Activated T-cell treated with anti-CD3 and anti-CD28 coated beads for 4 hours (primary cell): ENCODE results near the gene NTSR1.
A peak's percentile ranks its signal among the peaks of the same experiment; 100 is the strongest.

Source experiments
- DNase-seq: peaks from one replicate; pipeline ENCODE4 v3.0.0-alpha.2; 2020

NTSR1 gene

DNA sequence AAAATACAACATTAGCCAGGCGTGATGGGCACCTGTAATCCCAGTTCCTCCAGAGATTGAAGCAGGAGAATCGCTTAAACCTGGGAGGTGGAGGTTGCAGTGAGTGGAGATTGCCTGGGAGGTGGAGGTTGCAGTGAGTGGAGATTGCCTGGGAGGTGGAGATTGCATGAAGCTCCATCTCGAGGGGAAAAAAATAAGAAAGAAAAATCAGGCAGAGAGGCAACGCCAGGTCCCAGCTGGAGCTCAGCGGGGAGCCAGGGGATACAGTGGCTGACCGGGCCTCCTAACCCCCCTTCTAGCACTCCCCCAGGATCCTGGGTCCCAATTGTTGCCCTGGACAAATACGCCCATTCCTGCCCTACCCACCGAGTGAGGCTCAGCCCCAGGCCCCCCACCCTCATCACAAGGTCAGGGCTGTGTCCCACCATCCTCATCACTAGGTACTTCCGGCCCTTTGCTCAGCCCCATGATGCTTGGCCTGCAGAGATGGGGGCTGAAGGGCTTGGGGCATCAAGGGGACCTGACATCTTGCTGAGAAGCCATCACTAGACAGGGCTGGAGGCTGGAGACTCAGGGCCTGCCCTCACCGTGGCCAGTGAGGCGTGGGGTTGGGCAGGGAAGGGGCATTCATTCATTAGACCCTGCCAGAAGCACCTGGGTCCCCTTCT is 97.9 kb downstream of the NTSR1 start:
- DNase-seq = no peak

DNA sequence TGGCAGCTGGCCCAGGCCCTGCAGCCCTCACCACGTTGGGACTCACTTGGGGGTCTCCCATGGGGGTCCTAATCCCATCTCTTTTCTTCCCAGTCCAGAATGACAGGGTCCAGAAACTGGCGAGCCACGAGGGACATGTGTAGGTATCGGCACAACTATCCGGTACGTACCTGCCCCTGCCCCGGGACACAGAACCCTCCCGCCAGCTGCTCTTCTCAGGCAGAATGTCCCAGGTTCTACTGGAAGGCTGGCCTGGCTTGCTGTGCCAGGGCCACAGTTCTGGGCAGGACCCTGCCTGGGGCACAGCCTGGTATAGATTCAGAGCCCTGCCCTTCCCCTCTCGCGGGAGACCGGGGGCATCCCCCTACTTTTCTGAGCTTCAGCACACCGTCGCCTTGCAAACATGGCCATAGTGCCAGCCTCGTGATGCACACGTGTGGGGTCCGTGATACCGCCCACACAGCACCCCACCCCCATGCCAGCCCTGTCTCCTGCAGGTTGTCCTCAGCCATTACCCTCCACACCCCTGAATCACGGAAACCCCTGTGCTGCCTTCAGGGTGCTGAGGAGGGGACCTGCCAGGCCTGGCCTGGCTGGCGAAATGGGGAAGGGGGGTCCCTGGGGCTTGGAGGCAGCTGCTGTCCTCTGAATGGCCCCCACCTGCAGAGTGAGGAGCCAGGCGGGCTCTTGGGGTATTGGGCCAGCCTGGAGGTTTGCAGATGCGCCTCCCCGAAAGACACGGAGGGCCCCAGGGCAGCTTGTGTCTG is 99.0 kb downstream of the NTSR1 start:
- DNase-seq = no peak

DNA sequence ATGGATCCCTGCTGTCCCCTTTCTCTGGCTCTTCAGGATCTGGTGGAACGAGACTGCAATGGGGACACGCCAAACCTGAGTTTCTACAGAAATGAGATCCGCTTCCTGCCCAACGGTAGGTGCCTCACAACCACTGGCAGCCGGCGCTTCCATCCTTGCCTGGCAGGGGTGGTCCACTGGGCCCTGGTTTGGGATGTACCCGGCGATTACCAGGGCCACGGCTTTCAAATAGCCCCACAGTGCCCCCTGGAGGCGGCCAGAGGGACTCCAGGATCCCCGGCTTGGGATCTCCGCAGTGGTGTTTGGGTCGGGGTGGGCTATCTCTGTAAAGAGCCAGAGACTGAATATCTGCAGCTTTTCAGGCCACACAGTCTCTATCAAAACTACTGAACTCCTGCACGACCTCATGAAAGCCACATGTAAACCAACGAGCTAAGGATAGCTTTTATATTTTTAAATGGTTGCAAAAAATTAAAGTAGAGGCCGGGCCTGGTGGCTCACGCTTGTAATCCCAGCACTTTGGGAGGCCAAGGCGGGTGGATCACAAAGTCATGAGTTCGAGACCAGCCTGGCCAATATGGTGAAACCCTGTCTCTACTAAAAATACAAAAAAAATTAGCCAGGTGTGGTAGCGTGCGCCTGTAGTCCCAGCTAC is 99.7 kb downstream of the NTSR1 start:
- peak; percentile 71 for DNase-seq

DNA sequence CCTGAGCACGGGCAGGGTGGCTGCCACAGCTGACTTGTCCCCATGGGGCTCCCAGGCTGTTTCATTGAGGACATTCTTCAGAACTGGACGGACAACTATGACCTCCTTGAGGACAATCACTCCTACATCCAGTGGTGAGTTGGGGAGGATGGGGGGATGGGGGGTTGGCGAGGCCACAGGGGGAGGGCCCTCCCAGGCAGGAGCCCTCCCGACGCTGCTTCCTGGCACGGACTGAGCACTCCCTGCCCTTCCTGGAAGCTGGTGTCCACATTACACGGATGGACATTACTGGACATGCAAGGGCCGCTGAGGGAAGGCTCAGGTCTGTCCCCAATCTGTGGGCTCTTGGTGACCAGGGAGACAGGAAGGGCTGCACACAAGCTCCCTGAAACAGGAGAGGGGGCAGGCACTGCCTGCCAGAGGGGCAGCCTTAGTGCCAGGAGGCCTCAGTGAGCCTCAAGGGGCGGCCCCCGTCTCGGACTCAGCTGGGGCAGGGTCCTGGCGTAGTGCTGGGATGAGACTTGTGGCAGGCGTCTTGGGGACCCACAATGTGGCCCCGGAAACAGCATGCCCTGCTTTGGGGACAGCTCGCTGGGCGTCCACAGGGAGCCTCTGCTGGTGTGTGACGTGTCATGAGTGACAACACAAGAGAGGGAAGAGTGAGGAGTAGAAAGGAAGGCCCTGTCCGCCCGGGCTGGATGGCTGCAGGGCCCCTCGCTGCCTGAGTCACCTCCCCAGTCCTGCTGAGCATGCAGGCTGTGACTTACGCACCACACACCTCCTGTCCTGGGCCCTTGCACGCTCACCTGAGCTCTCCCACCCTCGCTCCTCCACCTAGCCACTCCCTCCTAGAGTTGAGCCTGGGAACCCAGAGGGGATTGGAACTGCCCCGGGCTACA is 101.1 kb downstream of the NTSR1 start:
- no peak for DNase-seq

DNA sequence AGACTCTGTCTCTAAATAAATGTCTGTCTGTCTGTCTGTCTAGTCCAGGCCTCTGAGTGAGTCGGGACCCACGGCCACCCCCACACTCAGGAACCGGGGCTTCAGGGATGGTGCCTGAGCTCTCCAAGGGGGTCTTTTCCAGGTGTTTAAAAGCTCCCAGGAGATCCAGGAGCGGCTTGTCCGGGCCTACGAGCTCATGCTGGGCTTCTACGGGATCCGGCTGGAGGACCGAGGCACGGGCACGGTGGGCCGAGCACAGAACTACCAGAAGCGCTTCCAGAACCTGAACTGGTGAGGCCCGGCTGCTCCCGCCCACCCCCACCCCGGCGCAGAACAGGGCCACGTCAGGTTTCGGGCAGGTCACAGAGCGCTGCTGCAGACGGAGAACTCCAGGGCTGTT is 102.7 kb downstream of the NTSR1 start:
- no peak for DNase-seq

DNA sequence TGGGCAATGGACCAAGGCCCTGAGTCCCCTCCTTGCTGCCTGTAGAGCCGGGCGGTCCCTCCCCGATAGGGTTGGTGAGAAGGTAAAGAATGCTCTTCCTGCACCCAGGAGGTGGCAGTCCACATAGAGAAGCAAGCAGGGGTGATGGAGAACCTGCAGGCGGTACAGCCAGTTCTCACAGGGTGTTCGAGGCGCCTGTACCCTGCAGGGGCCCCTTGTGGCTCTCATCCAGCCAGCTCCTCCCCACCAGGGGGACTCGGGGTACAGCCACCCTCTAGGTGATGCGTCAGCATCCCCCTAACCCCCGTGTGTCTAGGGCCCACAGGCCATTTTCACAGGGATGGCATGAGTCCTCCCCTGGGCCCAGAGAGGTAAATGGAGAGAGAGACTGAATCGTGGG is 103.1 kb downstream of the NTSR1 start:
- no peak for DNase-seq
